Rectal smooth muscle tissue (tissue), 1 donor: ENCODE results near the gene DHRSX.
"Not testable (repeated sequence)": the region's sequence is repeated elsewhere in the genome, so short reads cannot be mapped to it uniquely, and the experiment has no call there.

Source experiments
- H3K27ac ChIP-seq: one replicate; pipeline ENCODE4 v1.7.0; 2013; ENCODE audit warnings: low read depth, low read length, inconsistent platforms
- H3K27me3 ChIP-seq: one replicate; pipeline ENCODE4 v1.7.0; 2013; ENCODE audit warnings: low read length; ENCODE audit not compliant: control insufficient read depth, insufficient read depth
- H3K36me3 ChIP-seq: one replicate; pipeline ENCODE4 v1.7.0; 2013; ENCODE audit warnings: low read length; ENCODE audit not compliant: control insufficient read depth, insufficient read depth
- H3K4me1 ChIP-seq: one replicate; pipeline ENCODE4 v1.7.0; 2013; ENCODE audit warnings: low read length; ENCODE audit not compliant: control insufficient read depth, insufficient read depth
- H3K4me3 ChIP-seq: one replicate; pipeline ENCODE4 v1.7.0; 2013; ENCODE audit warnings: low read length
- H3K9ac ChIP-seq: one replicate; pipeline ENCODE4 v1.7.0; 2013; ENCODE audit warnings: low read length

Gene DHRSX

GRCh38 chrX:2514131-2514530 lies 13.4 kb upstream of the DHRSX start:
- H3K36me3 ChIP-seq = no peaks in the 10 kb centered on the region
- H3K27me3 ChIP-seq = no peaks in the 10 kb centered on the region
- H3K4me1 ChIP-seq = no peaks in the 10 kb centered on the region
- H3K9ac ChIP-seq = no peak overlapping the region
- H3K4me3 ChIP-seq = no peak overlapping the region
- H3K27ac ChIP-seq = no peak overlapping the region

- Histone ChIP-seq H3K27me3 (no peaks in the 10 kb centered on the region), H3K9ac (no peak overlapping the region)
These were observed 12.4 kb upstream of the DHRSX start for GRCh38 chrX:2513121-2513664.

DNA sequence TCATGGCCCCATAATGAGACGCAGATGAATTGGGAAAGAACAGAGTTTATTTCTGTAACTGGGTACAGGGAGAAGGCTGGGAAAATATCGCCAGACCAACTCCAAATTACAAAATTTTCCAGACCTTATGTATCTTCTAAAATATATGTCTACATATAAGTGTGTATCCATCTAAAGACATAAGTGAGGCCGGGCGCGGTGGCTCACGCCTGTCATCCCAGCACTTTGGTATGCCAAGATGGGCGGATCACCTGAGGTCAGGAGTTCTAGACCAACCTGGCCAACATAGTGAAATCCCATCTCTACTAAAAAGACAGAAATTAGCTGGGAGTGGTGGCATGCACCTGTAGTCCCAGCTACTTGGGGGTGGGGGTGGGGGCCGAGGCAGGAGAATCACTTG lies 11.7 kb upstream of the DHRSX start:
- no peak overlapping the region for H3K9ac ChIP-seq
- H3K4me3 ChIP-seq = no peak overlapping the region
- H3K36me3 ChIP-seq = no peaks in the 10 kb centered on the region
- H3K27ac ChIP-seq = no peak overlapping the region
- H3K4me1 ChIP-seq = no peaks in the 10 kb centered on the region
- no peaks in the 10 kb centered on the region for H3K27me3 ChIP-seq

More at GRCh38 chrX:2513121-2513664, 12.4 kb upstream of the DHRSX start:
- H3K27ac ChIP-seq = no peak overlapping the region
- no peaks in the 10 kb centered on the region for H3K36me3 ChIP-seq
- H3K4me3 ChIP-seq = no peak overlapping the region
- H3K4me1 ChIP-seq = no peaks in the 10 kb centered on the region

- no peak overlapping the region for H3K9ac ChIP-seq
- H3K4me1 ChIP-seq = no peaks in the 10 kb centered on the region
- no peaks in the 10 kb centered on the region for H3K36me3 ChIP-seq
- H3K4me3 ChIP-seq = no peak overlapping the region
- no peak overlapping the region for H3K27ac ChIP-seq
- no peaks in the 10 kb centered on the region for H3K27me3 ChIP-seq
These were observed 10.6 kb upstream of the DHRSX start for GRCh38 chrX:2511326-2511725.

DNA sequence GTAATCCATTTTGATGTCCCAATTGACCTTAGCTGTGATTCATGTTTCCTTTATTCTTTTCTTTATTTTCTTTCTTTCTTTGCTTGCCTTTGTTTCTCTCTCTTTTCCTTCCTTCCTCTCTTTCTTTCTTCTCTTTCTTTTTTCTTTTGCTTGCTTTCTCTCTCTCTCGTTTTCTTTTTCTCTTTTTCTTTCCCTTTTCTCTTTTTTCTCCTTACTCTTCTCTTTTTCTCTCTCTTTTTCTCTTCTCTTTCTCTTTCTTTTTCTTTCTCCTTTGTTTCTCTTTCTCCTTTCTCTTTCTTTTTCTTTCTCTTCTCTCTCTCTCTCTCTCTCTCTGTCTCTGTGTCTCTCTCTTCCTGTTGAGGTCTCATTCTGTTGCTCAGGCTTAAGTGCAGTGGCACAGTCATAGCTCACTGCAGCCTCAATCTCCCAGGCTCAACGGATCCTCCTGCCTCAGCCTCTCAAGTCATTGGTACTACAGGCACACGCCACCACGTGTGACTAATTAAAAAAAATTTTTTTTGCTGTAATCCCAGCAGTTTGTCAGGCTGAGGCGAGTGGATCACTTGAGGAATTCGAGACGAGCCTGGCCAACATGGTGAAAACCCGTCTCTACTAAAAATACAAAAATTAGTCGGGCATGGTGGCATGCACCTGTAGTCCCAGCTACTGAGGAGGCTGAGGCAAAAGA lies 8.0 kb upstream of the DHRSX start:
- no peak overlapping the region for H3K27ac ChIP-seq
- H3K4me3 ChIP-seq = no peak overlapping the region
- no peaks in the 10 kb centered on the region for H3K4me1 ChIP-seq
- H3K9ac ChIP-seq = no peak overlapping the region
- no peaks in the 10 kb centered on the region for H3K27me3 ChIP-seq
- H3K36me3 ChIP-seq = no peaks in the 10 kb centered on the region

- no peaks in the 10 kb centered on the region for H3K4me1 ChIP-seq
- H3K36me3 ChIP-seq = no peaks in the 10 kb centered on the region
- H3K27ac ChIP-seq = no peak overlapping the region
- H3K9ac ChIP-seq = no peak overlapping the region
- no peaks in the 10 kb centered on the region for H3K27me3 ChIP-seq
- no peak overlapping the region for H3K4me3 ChIP-seq
These were observed 7.3 kb upstream of the DHRSX start for GRCh38 chrX:2507904-2508627.

DNA sequence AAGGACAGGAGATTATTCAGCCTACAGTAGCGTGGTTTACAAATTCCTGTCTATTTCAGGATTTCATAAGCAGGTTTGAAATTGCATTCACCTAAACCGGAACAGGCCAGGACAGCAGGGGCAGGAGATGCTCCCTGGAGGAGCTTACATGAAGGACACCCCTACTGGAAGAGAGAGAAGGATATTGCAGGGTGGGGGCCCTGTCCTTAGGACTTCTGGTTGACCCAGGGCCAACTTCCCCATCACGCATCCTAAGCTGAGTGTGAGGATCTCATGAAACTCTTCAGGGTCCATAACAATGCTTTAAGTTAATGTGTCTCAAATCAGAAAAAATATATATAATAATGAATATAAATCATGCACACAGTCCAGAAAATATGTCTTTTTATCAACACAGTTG lies 6.4 kb upstream of the DHRSX start:
- no peaks in the 10 kb centered on the region for H3K27me3 ChIP-seq
- H3K27ac ChIP-seq = no peak overlapping the region
- H3K4me1 ChIP-seq = no peaks in the 10 kb centered on the region
- H3K36me3 ChIP-seq = no peaks in the 10 kb centered on the region
- H3K9ac ChIP-seq = no peak overlapping the region
- H3K4me3 ChIP-seq = no peak overlapping the region

DNA sequence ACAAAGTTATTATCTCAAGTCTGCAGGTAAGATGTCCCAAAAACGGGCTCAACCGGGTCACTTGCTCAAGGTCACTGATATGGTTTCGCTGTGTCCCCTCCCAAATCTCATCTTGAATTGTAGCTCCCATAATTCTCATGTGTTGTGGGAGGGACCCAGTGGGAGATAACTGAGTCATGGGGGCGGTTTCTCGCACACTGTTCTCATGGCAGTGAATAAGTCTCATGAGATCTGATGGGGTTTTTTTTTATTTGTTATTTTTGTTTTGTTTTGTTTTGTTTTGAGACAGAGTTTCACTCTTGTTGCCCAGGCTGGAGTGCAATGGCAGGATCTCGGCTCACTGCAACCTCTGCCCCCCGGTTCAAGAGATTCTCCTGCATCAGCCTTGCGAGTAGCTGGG lies 4.6 kb upstream of the DHRSX start:
- H3K27me3 ChIP-seq, H3K9ac ChIP-seq, H3K36me3 ChIP-seq, H3K4me1 ChIP-seq, H3K27ac ChIP-seq, H3K4me3 ChIP-seq: not testable (repeated sequence)

- Histone ChIP-seq H3K27ac (no peak overlapping the region), H3K27me3 (no peaks in the 10 kb centered on the region), H3K36me3 (no peaks in the 10 kb centered on the region), H3K9ac (no peak overlapping the region), H3K4me1 (no peaks in the 10 kb centered on the region), H3K4me3 (no peak overlapping the region)
These were observed 4.0 kb upstream of the DHRSX start for GRCh38 chrX:2504706-2505332.

DNA sequence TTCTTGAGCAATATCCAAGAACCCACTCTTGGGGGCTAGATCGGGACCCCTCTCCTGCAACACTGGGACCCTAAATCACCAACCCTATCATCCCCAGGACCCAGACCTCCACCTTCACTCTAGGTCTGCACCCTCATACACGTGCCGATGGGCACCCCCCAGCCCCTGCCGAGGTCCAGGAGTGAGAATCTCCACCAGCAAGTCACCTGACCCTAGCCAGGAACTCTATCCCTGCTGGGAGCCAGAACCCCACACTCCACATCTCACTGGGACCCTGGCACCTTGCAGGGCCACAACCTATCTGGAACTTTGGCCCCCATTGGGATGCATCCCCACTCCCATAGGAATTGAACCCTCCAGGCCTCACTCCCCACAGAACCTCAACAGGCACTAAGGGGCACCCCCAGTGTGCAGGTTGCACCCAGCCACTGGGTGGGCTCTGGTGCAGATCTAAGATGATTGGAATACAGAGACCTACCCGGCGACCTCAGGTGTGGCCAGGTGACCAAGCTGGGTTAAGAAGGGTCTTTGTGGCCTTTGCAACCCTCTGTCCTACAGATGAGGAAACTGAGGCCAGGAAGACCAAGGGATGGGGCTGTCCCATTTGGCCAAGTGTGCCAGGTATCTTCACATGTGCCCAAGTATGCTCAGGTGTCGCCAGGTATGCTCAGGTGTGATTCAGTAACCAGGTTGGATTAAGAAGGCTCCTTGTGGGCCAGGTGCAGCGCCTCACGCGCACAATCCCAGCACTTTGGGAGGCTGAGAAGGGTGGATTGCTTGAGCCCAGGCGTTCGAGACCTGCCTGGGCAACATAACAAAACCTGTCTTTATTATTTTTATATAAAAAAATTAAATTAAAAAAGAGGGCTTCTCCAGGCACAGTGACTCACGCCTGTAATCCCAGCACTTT lies 3.1 kb upstream of the DHRSX start:
- Histone ChIP-seq H3K4me1 (peaks cover 7% of the 10 kb centered on the region), H3K36me3 (no peaks in the 10 kb centered on the region), H3K4me3 (no peak overlapping the region)

DNA sequence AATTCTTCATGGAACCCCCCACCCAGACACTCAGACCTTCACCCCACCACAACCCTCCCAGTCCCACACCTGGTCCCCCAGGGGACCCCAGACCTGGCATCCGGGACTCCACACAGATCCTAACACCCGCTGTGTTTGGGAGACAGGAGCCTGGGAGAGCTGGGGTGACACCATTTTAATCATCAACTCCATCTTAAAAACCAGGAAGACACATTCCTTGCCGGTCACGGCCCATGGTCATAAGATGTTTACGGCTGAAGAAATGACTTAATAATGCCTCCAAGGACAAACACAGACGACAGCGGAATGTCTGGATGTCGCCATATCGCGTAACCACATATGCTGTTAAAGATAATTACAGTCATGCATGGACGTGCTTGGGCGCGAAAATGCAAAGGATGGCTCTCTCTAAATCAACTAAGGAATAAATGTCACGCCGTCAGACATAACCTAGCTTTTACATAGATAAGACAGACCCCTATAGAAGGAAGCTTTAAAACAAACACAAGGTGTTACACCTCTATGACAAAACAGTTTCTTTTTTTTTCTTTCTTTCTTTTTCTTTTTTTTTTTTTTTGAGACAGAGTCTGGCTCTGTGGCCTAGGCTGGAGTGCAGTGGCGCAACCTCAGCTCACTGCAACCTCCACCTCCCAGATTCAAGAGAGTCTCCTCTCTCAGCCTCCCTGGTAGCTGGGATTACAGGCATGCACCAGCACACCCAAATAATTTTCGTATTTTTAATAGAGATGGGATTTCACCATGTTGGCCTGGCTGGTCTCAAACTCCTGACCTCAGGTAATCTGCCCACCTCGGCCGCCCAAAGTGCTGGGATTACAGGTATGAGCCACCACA lies 2.1 kb upstream of the DHRSX start:
- Histone ChIP-seq H3K36me3 (no peaks in the 10 kb centered on the region), H3K9ac (no peak overlapping the region), H3K4me3 (no peak overlapping the region), H3K4me1 (peaks cover 9% of the 10 kb centered on the region), H3K27me3 (no peaks in the 10 kb centered on the region), H3K27ac (no peak overlapping the region)

More for the DNA sequence above, 3.1 kb upstream of the DHRSX start:
- H3K27me3 ChIP-seq = no peaks in the 10 kb centered on the region
- no peak overlapping the region for H3K27ac ChIP-seq
- no peak overlapping the region for H3K9ac ChIP-seq
